ENCODE measurements around the gene RIMKLA.

Gene RIMKLA

DNA sequence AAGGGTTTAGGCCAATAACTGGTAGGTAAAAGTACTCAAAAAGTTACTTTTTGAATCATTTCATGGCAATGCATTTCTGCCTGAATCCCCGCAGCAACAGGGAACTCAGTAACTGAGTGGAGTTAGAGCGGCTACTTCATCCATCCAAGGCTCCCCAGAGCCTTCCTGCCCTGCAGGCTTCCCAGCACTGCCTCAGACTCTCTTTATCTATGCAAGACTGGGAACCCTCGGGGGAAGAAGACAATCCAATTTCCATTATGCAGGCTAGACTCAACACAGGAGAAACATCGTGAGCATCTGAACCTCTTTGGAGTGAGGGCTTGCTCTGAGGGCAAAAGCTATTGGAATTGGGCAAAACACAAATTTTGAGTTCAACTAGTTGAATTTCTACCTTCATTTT, 52.1 kb downstream of the RIMKLA start:
- no peaks in the 10 kb centered on the region for H3K27me3 ChIP-seq (ENCODE audit: control insufficient read depth, insufficient read depth, low read length)

DNA sequence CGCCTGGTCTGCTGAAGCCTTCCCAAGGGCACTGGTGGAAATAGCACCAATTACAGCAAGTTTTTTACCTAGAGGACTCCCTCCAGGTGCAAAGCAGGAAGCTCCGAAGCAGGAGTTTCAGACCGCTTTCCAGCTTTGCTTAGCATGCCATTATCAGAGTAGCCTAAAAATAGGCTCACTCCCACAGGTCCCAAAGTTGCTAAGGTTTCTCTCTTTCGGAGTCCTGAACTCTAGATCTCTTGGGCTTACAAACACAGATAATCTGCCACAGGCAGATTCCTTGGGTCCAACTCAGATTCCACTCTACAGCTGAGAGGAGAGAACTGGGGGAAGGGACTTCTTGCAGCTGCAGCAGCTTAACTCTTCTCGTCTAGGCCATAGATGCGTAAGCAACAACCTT, 52.8 kb downstream of the RIMKLA start:
- Histone ChIP-seq H3K4me3 (ENCODE audit: low read length) (no peak overlapping the region), H3K36me3 (ENCODE audit: control insufficient read depth, low read depth, low read length) (no peaks in the 10 kb centered on the region), H3K9ac (ENCODE audit: low read length) (no peak overlapping the region), H3K9me3 (ENCODE audit: control insufficient read depth, low read depth, low read length) (no peaks in the 10 kb centered on the region), H3K4me1 (ENCODE audit: control insufficient read depth, low read depth, low read length) (no peaks in the 10 kb centered on the region), H3K27ac (ENCODE audit: low read length) (no peak overlapping the region), H3K27me3 (ENCODE audit: control insufficient read depth, insufficient read depth, low read length) (no peaks in the 10 kb centered on the region)

More for the DNA sequence above, 52.1 kb downstream of the RIMKLA start:
- Histone ChIP-seq H3K36me3 (ENCODE audit: control insufficient read depth, low read depth, low read length) (no peaks in the 10 kb centered on the region), H3K4me3 (ENCODE audit: low read length) (no peak overlapping the region), H3K9ac (ENCODE audit: low read length) (no peak overlapping the region), H3K9me3 (ENCODE audit: control insufficient read depth, low read depth, low read length) (no peaks in the 10 kb centered on the region), H3K27ac (ENCODE audit: low read length) (no peak overlapping the region), H3K4me1 (ENCODE audit: control insufficient read depth, low read depth, low read length) (no peaks in the 10 kb centered on the region)

DNA sequence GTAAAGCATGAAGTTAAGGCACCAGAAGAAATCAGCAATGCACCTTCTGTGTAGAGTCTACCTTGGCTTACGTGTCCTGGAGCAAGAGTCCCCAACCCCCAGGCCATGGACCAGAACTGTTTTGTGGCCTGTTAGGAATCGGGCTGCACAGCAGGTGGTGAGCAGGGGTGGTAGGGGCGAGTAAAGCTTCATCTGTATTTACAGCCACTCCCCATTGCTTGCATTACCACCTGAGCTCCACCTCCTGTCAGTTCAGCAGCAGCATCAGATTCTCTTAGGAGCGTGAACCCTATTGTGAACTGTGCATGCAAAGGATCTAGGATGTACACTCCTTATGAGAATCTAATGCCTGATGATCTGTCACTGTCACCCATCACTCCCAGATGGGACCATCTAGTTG, 53.7 kb downstream of the RIMKLA start:
- H3K27me3 ChIP-seq (ENCODE audit: control insufficient read depth, insufficient read depth, low read length) = no peaks in the 10 kb centered on the region
- no peaks in the 10 kb centered on the region for H3K4me1 ChIP-seq (ENCODE audit: control insufficient read depth, low read depth, low read length)
- H3K9me3 ChIP-seq (ENCODE audit: control insufficient read depth, low read depth, low read length) = no peaks in the 10 kb centered on the region
- no peak overlapping the region for H3K4me3 ChIP-seq (ENCODE audit: low read length)
- no peak overlapping the region for H3K9ac ChIP-seq (ENCODE audit: low read length)
- no peak overlapping the region for H3K27ac ChIP-seq (ENCODE audit: low read length)
- H3K36me3 ChIP-seq (ENCODE audit: control insufficient read depth, low read depth, low read length) = no peaks in the 10 kb centered on the region

DNA sequence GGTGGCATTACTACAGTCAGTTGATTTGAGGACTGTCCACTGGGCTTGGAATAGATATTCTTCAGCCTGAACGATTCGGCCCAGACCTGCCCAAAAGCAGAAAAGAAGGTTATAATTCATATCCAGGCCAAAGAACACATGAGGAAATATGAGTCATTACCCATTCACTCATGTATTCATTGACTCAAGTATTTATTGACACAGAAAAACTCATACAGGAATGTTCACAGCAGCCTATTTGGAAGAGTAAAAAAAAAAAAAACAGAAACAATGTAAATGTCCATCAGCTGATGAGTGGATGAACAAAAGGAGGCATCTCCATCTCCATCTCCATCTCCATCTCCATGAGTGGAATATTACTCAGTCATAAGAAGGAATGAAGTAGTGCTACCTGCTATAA, 59.3 kb downstream of the RIMKLA start:
- no peak overlapping the region for H3K9ac ChIP-seq (ENCODE audit: low read length)
- H3K36me3 ChIP-seq (ENCODE audit: control insufficient read depth, low read depth, low read length) = no peaks in the 10 kb centered on the region
- H3K27me3 ChIP-seq (ENCODE audit: control insufficient read depth, insufficient read depth, low read length) = no peaks in the 10 kb centered on the region
- no peaks in the 10 kb centered on the region for H3K4me1 ChIP-seq (ENCODE audit: control insufficient read depth, low read depth, low read length)
- H3K9me3 ChIP-seq (ENCODE audit: control insufficient read depth, low read depth, low read length) = no peaks in the 10 kb centered on the region
- H3K4me3 ChIP-seq (ENCODE audit: low read length) = no peak overlapping the region
- H3K27ac ChIP-seq (ENCODE audit: low read length) = no peak overlapping the region

DNA sequence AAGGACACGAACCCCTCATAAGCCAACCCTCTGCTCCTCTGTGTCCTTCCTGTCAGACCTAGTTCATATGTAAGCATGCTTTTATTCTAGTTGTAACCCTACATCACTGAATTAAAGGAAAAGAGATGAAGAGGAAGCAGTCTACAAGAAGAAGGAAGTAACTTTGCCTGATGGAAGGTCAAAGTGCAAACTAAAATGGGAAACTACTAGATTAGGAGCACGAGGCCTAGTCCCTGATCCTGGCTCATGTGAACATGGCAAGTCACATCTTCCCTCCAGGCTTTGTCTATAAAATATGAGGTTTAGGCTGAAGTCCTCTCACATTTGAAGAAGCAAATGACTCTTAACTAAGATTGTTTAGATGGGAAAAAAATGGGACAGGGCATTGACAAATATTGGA, 62.1 kb downstream of the RIMKLA start:
- H3K4me1 ChIP-seq (ENCODE audit: control insufficient read depth, low read depth, low read length) = no peaks in the 10 kb centered on the region
- H3K4me3 ChIP-seq (ENCODE audit: low read length) = no peak overlapping the region
- no peaks in the 10 kb centered on the region for H3K36me3 ChIP-seq (ENCODE audit: control insufficient read depth, low read depth, low read length)
- no peak overlapping the region for H3K9ac ChIP-seq (ENCODE audit: low read length)
- no peak overlapping the region for H3K27ac ChIP-seq (ENCODE audit: low read length)
- H3K9me3 ChIP-seq (ENCODE audit: control insufficient read depth, low read depth, low read length) = no peaks in the 10 kb centered on the region
- no peaks in the 10 kb centered on the region for H3K27me3 ChIP-seq (ENCODE audit: control insufficient read depth, insufficient read depth, low read length)

DNA sequence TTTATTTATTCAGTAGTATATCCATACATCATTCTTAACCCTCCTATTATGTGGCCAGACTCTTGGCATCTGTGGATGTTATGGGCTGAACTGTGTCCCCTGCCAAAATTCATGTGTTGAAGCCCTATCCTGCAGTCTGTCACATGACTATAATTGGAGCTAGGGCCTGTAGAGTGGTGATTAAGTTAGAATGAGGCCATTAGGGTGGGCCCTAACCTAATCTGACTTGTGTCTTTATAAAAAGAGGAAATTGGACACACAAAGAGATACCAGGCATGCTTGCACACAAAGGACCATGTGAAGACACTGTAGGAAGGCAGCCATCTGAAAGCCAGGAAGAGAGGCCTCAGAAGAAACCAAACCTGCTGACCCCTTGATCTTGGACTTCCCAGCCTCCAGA, 68.7 kb downstream of the RIMKLA start:
- Histone ChIP-seq H3K27me3 (ENCODE audit: control insufficient read depth, insufficient read depth, low read length) (no peaks in the 10 kb centered on the region), H3K4me3 (ENCODE audit: low read length) (no peak overlapping the region), H3K36me3 (ENCODE audit: control insufficient read depth, low read depth, low read length) (no peaks in the 10 kb centered on the region), H3K9me3 (ENCODE audit: control insufficient read depth, low read depth, low read length) (no peaks in the 10 kb centered on the region), H3K27ac (ENCODE audit: low read length) (no peak overlapping the region), H3K4me1 (ENCODE audit: control insufficient read depth, low read depth, low read length) (peaks cover 6% of the 10 kb centered on the region), H3K9ac (ENCODE audit: low read length) (no peak overlapping the region)

DNA sequence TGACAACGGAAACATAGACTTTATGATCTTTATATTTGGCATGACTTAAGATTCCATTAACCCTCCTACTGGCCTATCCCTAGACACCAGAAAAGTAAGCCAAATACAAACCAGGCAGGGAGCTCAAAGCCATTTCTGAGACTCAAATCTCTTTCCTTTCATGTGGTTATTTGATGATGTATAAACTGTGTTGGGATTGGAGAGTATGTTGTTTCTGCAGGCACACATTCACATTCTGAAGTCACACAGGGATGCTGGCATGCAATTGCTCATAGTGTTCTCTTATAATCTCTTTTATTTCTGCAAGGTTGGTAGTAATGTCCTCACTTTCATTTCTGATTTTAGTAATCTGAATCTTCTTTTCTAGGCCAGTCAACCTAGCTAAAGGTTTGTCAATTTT, 69.5 kb downstream of the RIMKLA start:
- H3K27me3 ChIP-seq (ENCODE audit: control insufficient read depth, insufficient read depth, low read length) = no peaks in the 10 kb centered on the region
- H3K9ac ChIP-seq (ENCODE audit: low read length) = no peak overlapping the region
- no peak overlapping the region for H3K27ac ChIP-seq (ENCODE audit: low read length)
- no peaks in the 10 kb centered on the region for H3K9me3 ChIP-seq (ENCODE audit: control insufficient read depth, low read depth, low read length)
- H3K4me1 ChIP-seq (ENCODE audit: control insufficient read depth, low read depth, low read length) = peaks cover 6% of the 10 kb centered on the region
- H3K4me3 ChIP-seq (ENCODE audit: low read length) = no peak overlapping the region
- no peaks in the 10 kb centered on the region for H3K36me3 ChIP-seq (ENCODE audit: control insufficient read depth, low read depth, low read length)

DNA sequence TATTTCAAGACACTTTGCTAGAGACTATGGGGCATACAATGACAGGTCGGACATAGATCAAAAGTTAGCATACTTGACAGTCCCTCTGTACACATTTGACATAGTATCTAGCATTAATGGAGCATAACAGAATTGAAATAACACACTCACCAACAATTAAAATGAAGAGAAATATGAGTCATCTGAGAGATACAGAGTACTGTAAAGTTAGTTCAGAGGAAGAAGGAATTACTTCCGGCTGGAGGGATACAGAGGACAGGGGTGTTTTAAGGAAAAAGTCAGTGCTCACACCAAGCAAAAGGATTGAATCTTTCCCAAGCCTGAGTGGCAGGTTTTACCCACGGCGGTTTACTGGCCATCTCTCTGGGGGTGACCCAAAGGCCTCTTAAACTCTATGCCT, 72.8 kb downstream of the RIMKLA start:
- no peaks in the 10 kb centered on the region for H3K27me3 ChIP-seq (ENCODE audit: control insufficient read depth, insufficient read depth, low read length)
- no peaks in the 10 kb centered on the region for H3K9me3 ChIP-seq (ENCODE audit: control insufficient read depth, low read depth, low read length)
- no peak overlapping the region for H3K4me3 ChIP-seq (ENCODE audit: low read length)
- peaks cover 2% of the 10 kb centered on the region for H3K36me3 ChIP-seq (ENCODE audit: control insufficient read depth, low read depth, low read length)
- no peak overlapping the region for H3K9ac ChIP-seq (ENCODE audit: low read length)
- peaks cover 11% of the 10 kb centered on the region for H3K4me1 ChIP-seq (ENCODE audit: control insufficient read depth, low read depth, low read length)
- no peak overlapping the region for H3K27ac ChIP-seq (ENCODE audit: low read length)

DNA sequence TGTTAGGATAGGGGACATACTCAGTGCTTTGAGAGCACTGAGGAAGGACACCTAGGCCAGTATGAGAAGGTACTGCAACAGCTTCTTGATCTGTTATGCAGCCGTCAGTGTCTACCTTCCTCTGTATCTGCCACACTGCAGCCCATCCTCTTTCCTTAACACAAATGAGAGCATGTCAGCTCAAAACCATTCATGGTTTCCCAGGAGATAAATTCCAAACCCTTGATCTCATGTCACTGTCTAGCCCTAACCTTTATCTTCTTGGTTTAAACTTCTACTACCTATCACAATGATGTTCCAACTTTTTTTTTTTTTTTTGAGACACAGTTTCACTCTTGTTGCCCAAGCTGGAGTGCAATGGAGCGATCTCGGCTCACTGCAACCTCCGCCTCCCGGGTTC, 73.8 kb downstream of the RIMKLA start:
- Histone ChIP-seq H3K9me3 (ENCODE audit: control insufficient read depth, low read depth, low read length) (no peaks in the 10 kb centered on the region), H3K4me1 (ENCODE audit: control insufficient read depth, low read depth, low read length) (peaks cover 11% of the 10 kb centered on the region), H3K27me3 (ENCODE audit: control insufficient read depth, insufficient read depth, low read length) (no peaks in the 10 kb centered on the region), H3K36me3 (ENCODE audit: control insufficient read depth, low read depth, low read length) (peaks cover 6% of the 10 kb centered on the region), H3K9ac (ENCODE audit: low read length) (no peak overlapping the region), H3K27ac (ENCODE audit: low read length) (no peak overlapping the region), H3K4me3 (ENCODE audit: low read length) (no peak overlapping the region)

DNA sequence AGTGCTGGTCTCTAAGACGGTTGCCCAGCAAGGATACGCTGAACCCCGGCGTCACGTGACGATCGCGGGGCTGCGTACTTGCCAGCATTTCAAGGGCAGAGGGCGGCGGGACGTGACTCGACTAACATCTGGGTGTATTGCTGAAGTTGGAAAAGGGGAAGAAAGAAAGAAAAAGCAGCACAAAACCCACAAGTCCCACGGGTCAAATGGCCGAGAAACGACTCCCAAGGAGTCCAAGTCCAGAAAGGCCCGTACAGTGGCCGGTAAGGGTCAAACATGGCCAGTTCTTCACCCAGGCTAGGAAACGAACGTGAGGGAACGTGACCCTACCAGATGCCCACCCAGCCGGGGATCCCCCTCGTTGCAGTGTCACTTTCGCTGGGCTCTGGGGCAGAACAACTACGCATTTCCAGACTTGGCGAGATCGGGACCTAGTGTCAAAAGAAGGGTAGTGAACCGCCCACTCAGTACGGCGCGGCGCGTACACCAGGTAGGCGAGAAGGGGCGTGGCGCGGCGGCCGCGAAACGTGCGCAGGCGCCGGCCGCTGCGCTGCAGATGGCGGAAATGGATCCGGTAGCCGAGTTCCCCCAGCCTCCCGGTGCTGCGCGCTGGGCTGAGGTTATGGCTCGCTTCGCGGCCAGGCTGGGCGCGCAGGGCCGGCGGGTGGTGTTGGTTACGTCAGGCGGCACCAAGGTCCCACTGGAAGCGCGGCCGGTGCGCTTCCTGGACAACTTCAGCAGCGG, 75.6 kb downstream of the RIMKLA start, which contains the start of the genes PPCS and ZMYND12:
PPCS (plus strand) TSS at position 534 of the 744 bp plus-strand sequence; CDS start at position 557, 23 bp downstream.
ZMYND12 (minus strand) TSS at position 13 of the 744 bp plus-strand sequence. CDS start 25 bp downstream, outside the sequence.
- H3K4me3 ChIP-seq (ENCODE audit: low read length) = peak within 1 kb of the TSS; percentile 83
- H3K27ac ChIP-seq (ENCODE audit: low read length) = peak within 1 kb of the TSS; percentile 15
- H3K9ac ChIP-seq (ENCODE audit: low read length) = peak within 1 kb of the TSS; percentile 85
- H3K27me3 ChIP-seq (ENCODE audit: control insufficient read depth, insufficient read depth, low read length) = no peaks in the 10 kb centered on the region
- peaks cover 11% of the 10 kb centered on the region for H3K4me1 ChIP-seq (ENCODE audit: control insufficient read depth, low read depth, low read length)
- H3K36me3 ChIP-seq (ENCODE audit: control insufficient read depth, low read depth, low read length) = peaks cover 10% of the 10 kb centered on the region
- H3K9me3 ChIP-seq (ENCODE audit: control insufficient read depth, low read depth, low read length) = no peaks in the 10 kb centered on the region

DNA sequence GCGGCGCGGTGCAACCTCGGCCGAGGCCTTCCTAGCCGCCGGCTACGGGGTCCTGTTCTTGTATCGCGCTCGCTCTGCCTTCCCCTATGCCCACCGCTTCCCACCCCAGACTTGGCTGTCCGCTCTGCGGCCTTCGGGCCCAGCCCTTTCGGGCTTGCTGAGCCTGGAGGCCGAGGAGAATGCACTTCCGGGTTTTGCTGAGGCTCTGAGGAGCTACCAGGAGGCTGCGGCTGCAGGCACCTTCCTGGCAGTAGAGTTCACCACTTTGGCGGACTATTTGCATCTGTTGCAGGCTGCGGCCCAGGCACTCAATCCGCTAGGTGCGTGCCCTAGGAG, 76.1 kb downstream of the RIMKLA start:
- H3K27ac ChIP-seq (ENCODE audit: low read length) = no peak overlapping the region
- peaks cover 10% of the 10 kb centered on the region for H3K36me3 ChIP-seq (ENCODE audit: control insufficient read depth, low read depth, low read length)
- H3K9me3 ChIP-seq (ENCODE audit: control insufficient read depth, low read depth, low read length) = no peaks in the 10 kb centered on the region

DNA sequence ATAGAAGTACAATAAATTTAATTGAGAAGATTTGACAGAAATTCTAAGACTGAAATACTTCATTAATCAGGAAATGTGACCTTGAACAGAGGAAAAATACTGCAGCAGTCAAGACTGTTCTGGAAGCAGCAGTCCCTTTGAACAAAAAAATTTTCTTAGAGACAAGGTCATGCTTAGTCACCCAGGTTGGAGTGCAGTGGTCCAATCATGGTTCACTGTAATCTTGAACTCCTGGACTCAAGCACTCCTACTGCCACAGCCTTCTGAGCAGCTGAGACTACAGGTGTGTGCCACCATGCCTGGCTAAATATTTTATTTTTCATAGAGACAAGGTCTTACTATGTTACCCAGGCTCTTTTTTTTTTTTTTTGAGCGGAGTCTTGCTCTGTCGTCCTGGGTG, 80.6 kb downstream of the RIMKLA start:
- H3K27me3 ChIP-seq (ENCODE audit: control insufficient read depth, insufficient read depth, low read length) = peaks cover 7% of the 10 kb centered on the region
- no peak overlapping the region for H3K9ac ChIP-seq (ENCODE audit: low read length)
- H3K36me3 ChIP-seq (ENCODE audit: control insufficient read depth, low read depth, low read length) = peaks cover 10% of the 10 kb centered on the region
- no peaks in the 10 kb centered on the region for H3K9me3 ChIP-seq (ENCODE audit: control insufficient read depth, low read depth, low read length)
- no peak overlapping the region for H3K27ac ChIP-seq (ENCODE audit: low read length)
- peaks cover 11% of the 10 kb centered on the region for H3K4me1 ChIP-seq (ENCODE audit: control insufficient read depth, low read depth, low read length)
- no peak overlapping the region for H3K4me3 ChIP-seq (ENCODE audit: low read length)

More for the DNA sequence above, 76.1 kb downstream of the RIMKLA start:
- peak overlapping the region; percentile 85 for H3K9ac ChIP-seq (ENCODE audit: low read length)
- peak overlapping the region; percentile 83 for H3K4me3 ChIP-seq (ENCODE audit: low read length)
- peaks cover 8% of the 10 kb centered on the region for H3K4me1 ChIP-seq (ENCODE audit: control insufficient read depth, low read depth, low read length)
- no peaks in the 10 kb centered on the region for H3K27me3 ChIP-seq (ENCODE audit: control insufficient read depth, insufficient read depth, low read length)
